ACC112 (cell line): ENCODE results near the gene LPAR5.

Experiments used
- H2AFZ ChIP-seq: fragments of 200-600 bp; sonication (generic); one replicate; pipeline ENCODE4 v1.6.0; 2017; ENCODE audit warnings: antibody characterized with exemption, low read length; ENCODE audit not compliant: unreplicated experiment
- H3K27ac ChIP-seq: fragments of 200-600 bp; sonication (generic); 2 replicates; pipeline ENCODE4 v1.5.1; 2014; ENCODE audit warnings: low read depth, mild to moderate bottlenecking, antibody characterized with exemption, low read length, moderate library complexity
- H3K27me3 ChIP-seq: fragments of 200-600 bp; sonication (generic); 2 replicates; pipeline ENCODE4 v1.6.1; 2014; ENCODE audit warnings: mild to moderate bottlenecking, antibody characterized with exemption, low read length, moderate library complexity, mixed read lengths; ENCODE audit not compliant: insufficient read depth
- H3K36me3 ChIP-seq: fragments of 200-600 bp; sonication (generic); 2 replicates; pipeline ENCODE4 v1.6.1; 2016; ENCODE audit warnings: mild to moderate bottlenecking, antibody characterized with exemption, low read length, moderate library complexity, mixed read lengths; ENCODE audit not compliant: insufficient read depth
- H3K4me1 ChIP-seq: fragments of 200-600 bp; sonication (generic); one replicate; pipeline ENCODE4 v1.6.1; 2016; ENCODE audit warnings: low read length, mixed read lengths; ENCODE audit not compliant: insufficient read depth, unreplicated experiment, control insufficient read depth
- H3K4me3 ChIP-seq: fragments of 200-600 bp; sonication (generic); 2 replicates; pipeline ENCODE4 v1.5.1; 2014; ENCODE audit warnings: mild to moderate bottlenecking, low read depth, low read length
- H3K79me2 ChIP-seq: fragments of 200-600 bp; sonication (generic); one replicate; pipeline ENCODE4 v1.6.0; 2016; ENCODE audit warnings: low read length; ENCODE audit not compliant: control insufficient read depth, unreplicated experiment, insufficient read depth

The LPAR5 gene

GRCh38 chr12:6635856-6636531 lies at the start of gene LPAR5:
Gene LPAR5 (minus strand): TSS chr12:6635959. CDS start chr12:6621248, 14,711 bp downstream.
- peaks cover 12% of the 10 kb centered on the region for H3K4me1 ChIP-seq
- H2AFZ ChIP-seq, result no peak within 1 kb of the TSS
- no peak within 1 kb of the TSS for H3K4me3 ChIP-seq
- H3K27me3 ChIP-seq, result peaks cover 10% of the 10 kb centered on the region; the same call in 1 of the 2 replicates
- no peak within 1 kb of the TSS for H3K27ac ChIP-seq
- H3K79me2 ChIP-seq, result no peaks in the 10 kb centered on the region
- H3K36me3 ChIP-seq, result no peaks in the 10 kb centered on the region

- no peaks in the 10 kb centered on the region; the same call in 1 of the 2 replicates for H3K36me3 ChIP-seq
- no peak overlapping the region for H3K27ac ChIP-seq
- no peak overlapping the region for H3K4me3 ChIP-seq
- H3K27me3 ChIP-seq, result no peaks in the 10 kb centered on the region
- H2AFZ ChIP-seq, result no peak overlapping the region
- peaks cover 86% of the 10 kb centered on the region for H3K79me2 ChIP-seq
- H3K4me1 ChIP-seq, result peaks cover 19% of the 10 kb centered on the region
These were observed 48.9 kb upstream of the LPAR5 start for GRCh38 chr12:6684609-6685008.

- H3K79me2 ChIP-seq, result peaks cover 26% of the 10 kb centered on the region
- no peak overlapping the region for H3K4me3 ChIP-seq
- H3K4me1 ChIP-seq, result no peaks in the 10 kb centered on the region
- no peak overlapping the region for H3K27ac ChIP-seq
- H2AFZ ChIP-seq, result no peak overlapping the region
- H3K36me3 ChIP-seq, result peaks cover 25% of the 10 kb centered on the region
- H3K27me3 ChIP-seq, result no peaks in the 10 kb centered on the region
These were observed 41.2 kb upstream of the LPAR5 start for GRCh38 chr12:6676962-6677361.

- H3K36me3 ChIP-seq, result peaks cover 30% of the 10 kb centered on the region
- H3K27me3 ChIP-seq, result no peaks in the 10 kb centered on the region
- no peaks in the 10 kb centered on the region for H3K4me1 ChIP-seq
- H2AFZ ChIP-seq, result no peak overlapping the region
- peaks cover 2% of the 10 kb centered on the region for H3K79me2 ChIP-seq
- no peak overlapping the region for H3K27ac ChIP-seq
- no peak overlapping the region for H3K4me3 ChIP-seq
These were observed 36.4 kb upstream of the LPAR5 start for GRCh38 chr12:6672143-6672542.

GRCh38 chr12:6667559-6668210 lies 31.9 kb upstream of the LPAR5 start:
- Histone ChIP-seq H3K27me3 (no peaks in the 10 kb centered on the region), H3K36me3 (peaks cover 24% of the 10 kb centered on the region), H3K27ac (no peak overlapping the region), H2AFZ (no peak overlapping the region), H3K4me3 (no peak overlapping the region), H3K79me2 (peaks cover under 1% of the 10 kb centered on the region), H3K4me1 (no peaks in the 10 kb centered on the region)

GRCh38 chr12:6666211-6666610 lies 30.5 kb upstream of the LPAR5 start:
- peaks cover 8% of the 10 kb centered on the region for H3K4me1 ChIP-seq
- H3K36me3 ChIP-seq, result peaks cover 20% of the 10 kb centered on the region
- peaks cover 12% of the 10 kb centered on the region for H3K79me2 ChIP-seq
- no peak overlapping the region for H3K27ac ChIP-seq
- H3K4me3 ChIP-seq, result no peak overlapping the region
- H2AFZ ChIP-seq, result no peak overlapping the region
- no peaks in the 10 kb centered on the region for H3K27me3 ChIP-seq

- peak overlapping the region; percentile 27; the same call in 1 of the 2 replicates for H3K27ac ChIP-seq
- H3K27me3 ChIP-seq, result no peaks in the 10 kb centered on the region
- no peak overlapping the region for H3K4me3 ChIP-seq
- peaks cover 11% of the 10 kb centered on the region for H3K36me3 ChIP-seq
- peaks cover 8% of the 10 kb centered on the region for H3K4me1 ChIP-seq
- peaks cover 14% of the 10 kb centered on the region for H3K79me2 ChIP-seq
- no peak overlapping the region for H2AFZ ChIP-seq
These were observed 29.1 kb upstream of the LPAR5 start for GRCh38 chr12:6664902-6665301.

- peak within 1 kb of the TSS; percentile 95 for H2AFZ ChIP-seq
- H3K27ac ChIP-seq, result peak within 1 kb of the TSS; percentile 85
- H3K79me2 ChIP-seq, result peaks cover 14% of the 10 kb centered on the region
- H3K4me3 ChIP-seq, result peak within 1 kb of the TSS; percentile 86
- 0 out of 2 replicates have a peak, but pooled peaks cover 5% of the 10 kb centered on the region for H3K36me3 ChIP-seq
- H3K27me3 ChIP-seq, result no peaks in the 10 kb centered on the region
- peaks cover 8% of the 10 kb centered on the region for H3K4me1 ChIP-seq
These were observed 27.4 kb upstream of the LPAR5 start, which contains the start of gene ING4 for GRCh38 chr12:6662906-6663742. Gene ING4 (minus strand): TSS chr12:6663119. CDS start chr12:6663101, 18 bp downstream.

- H3K79me2 ChIP-seq, result peaks cover 14% of the 10 kb centered on the region
- H3K27ac ChIP-seq, result peak overlapping the region; percentile 15; the same call in 1 of the 2 replicates
- H3K36me3 ChIP-seq, result 0 out of 2 replicates have a peak, but pooled peaks cover 5% of the 10 kb centered on the region
- peak overlapping the region; percentile 77 for H2AFZ ChIP-seq
- H3K27me3 ChIP-seq, result no peaks in the 10 kb centered on the region
- H3K4me3 ChIP-seq, result peak overlapping the region; percentile 86
- H3K4me1 ChIP-seq, result peaks cover 8% of the 10 kb centered on the region
These were observed 26.8 kb upstream of the LPAR5 start for GRCh38 chr12:6662602-6662905.

GRCh38 chr12:6653987-6654386 lies 18.2 kb upstream of the LPAR5 start:
- Histone ChIP-seq H3K36me3 (peaks cover 6% of the 10 kb centered on the region), H3K4me3 (no peak overlapping the region), H3K27ac (no peak overlapping the region)

More at GRCh38 chr12:6653987-6654386, 18.2 kb upstream of the LPAR5 start:
- Histone ChIP-seq H2AFZ (no peak overlapping the region), H3K79me2 (no peaks in the 10 kb centered on the region), H3K4me1 (no peaks in the 10 kb centered on the region), H3K27me3 (no peaks in the 10 kb centered on the region)
